ENCODE data around the gene ATRIP.
A peak's percentile ranks its signal among the peaks of the same experiment; 100 is the strongest.
"Not testable (repeated sequence)": the region's sequence is repeated elsewhere in the genome, so short reads cannot be mapped to it uniquely, and the experiment has no call there.

ATRIP gene

DNA sequence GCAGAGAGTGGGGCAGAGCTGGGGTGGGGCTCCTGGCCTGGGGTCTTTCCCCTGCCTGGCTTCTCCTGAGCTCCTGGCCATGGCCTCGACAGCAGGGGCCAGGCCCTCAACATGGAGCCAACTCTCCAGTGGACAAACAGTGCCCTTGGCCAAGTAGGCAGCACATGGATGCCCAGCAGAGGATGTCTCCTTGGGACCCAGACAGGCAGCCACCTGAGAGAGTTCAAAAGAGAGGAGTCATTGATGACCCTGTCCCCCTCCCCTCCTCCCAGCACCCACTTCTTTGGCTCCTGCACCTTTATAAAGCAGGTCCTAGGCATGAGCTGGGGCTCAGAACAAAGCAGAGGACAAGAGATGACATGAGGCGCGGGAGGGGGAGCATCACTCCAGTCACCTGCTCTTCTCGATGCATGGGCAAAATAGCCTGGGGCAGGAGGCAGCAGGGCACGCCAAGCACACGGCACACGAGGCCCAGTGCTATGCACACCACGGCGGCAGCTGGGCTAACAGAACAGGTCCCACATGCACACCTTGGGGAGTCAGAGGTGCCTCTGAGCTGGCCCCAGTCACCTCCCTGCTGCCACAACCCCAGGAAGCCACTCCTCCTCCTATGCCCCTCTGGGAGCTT lies 30.0 kb downstream of the ATRIP start:
- TF ChIP-seq, protein P1, sequence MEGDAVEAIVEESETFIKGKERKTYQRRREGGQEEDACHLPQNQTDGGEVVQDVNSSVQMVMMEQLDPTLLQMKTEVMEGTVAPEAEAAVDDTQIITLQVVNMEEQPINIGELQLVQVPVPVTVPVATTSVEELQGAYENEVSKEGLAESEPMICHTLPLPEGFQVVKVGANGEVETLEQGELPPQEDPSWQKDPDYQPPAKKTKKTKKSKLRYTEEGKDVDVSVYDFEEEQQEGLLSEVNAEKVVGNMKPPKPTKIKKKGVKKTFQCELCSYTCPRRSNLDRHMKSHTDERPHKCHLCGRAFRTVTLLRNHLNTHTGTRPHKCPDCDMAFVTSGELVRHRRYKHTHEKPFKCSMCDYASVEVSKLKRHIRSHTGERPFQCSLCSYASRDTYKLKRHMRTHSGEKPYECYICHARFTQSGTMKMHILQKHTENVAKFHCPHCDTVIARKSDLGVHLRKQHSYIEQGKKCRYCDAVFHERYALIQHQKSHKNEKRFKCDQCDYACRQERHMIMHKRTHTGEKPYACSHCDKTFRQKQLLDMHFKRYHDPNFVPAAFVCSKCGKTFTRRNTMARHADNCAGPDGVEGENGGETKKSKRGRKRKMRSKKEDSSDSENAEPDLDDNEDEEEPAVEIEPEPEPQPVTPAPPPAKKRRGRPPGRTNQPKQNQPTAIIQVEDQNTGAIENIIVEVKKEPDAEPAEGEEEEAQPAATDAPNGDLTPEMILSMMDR (conservative IDR thresholded peaks at IDR 0.05; ENCODE audit: low read depth), result no peak
- ChIA-PET POLR2A (ENCODE audit: low non-redundant PET) (no interaction called here), CTCF (no interaction called here)
- DNase-seq (ENCODE audit: low spot score), result no peak
- H3K27ac ChIP-seq, result peak overlapping the region; percentile 100

DNA sequence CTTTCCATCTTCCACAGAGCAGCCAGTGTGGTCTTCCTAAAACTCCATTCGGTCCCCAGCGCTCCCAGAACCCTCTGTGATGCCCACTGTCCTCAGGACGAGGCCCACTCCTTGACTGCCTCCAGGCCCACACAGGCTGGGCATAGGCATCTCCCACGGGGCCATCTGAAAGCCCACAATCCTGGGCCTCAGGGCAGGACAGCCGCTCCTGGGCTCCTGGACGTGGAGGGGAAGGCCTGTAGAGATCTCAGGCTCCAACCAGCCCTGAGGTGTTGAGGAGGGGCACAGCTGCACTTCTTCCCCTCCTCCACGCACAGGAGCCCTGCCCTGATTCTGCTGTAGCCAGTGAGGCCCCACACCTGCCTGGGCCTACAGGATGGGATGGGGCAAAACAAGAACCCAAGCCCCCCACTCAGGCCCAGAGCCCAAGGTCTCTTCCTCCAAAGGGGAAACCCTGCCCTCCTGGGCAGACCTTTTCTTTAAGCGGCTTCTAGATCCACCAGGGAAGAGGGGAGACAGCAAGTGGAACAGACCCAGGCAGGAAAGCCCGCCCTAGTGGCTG lies 31.5 kb downstream of the ATRIP start:
- CTCF ChIA-PET, result no interaction called here
- no peak for DNase-seq (ENCODE audit: low spot score)
- POLR2A ChIA-PET (ENCODE audit: low non-redundant PET), result no interaction called here
- peak overlapping the region; percentile 50 for H3K27ac ChIP-seq
- TF ChIP-seq, protein P1 (conservative IDR thresholded peaks at IDR 0.05; ENCODE audit: low read depth), result no peak

DNA sequence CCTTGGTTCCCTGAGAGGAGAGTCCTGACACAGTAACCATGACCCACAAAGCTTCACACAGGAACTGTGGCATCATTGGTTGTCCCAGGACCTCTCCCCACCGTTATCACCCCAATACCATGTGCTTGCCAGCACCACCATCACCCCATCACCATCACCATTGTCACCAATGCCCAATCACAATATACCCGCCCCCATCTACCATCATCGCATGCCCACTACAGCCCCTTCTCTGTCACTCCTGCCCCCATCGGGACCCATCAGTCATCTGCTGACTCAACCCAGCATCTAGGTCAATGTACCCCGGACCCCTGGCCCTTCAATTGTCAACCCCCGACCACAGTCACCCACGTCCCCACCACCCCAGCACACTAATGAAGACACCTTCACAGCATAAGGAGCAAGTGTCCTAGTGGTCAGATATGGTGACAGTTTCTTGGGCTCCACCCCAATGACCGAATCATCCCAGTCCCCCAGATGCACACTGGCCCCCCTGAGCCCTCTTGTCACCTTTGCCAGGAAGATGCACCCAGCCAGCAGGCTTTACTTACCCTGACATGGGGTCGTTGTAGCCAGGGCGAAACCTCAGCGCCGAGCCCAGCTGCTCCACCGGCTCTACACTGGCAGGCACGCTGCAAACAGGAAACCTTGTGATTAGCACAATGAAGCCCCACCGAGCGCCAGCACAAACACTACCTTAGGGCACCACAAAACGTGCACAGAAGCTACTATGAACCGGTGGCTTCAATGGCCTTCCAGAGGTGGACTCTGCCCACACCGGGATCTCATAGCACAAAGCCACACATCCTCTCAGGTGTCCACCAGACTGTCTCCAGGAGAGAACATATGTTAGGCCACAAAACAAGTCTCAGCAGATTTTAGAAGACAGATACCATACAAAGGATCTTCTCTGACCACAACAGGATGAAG lies 32.4 kb downstream of the ATRIP start:
- CTCF ChIA-PET, result no interaction called here
- TF ChIP-seq, protein P1 (conservative IDR thresholded peaks at IDR 0.05; ENCODE audit: low read depth), result no peak
- POLR2A ChIA-PET (ENCODE audit: low non-redundant PET), result no interaction called here
- H3K27ac ChIP-seq, result peak overlapping the region; percentile 50
- no peak for DNase-seq (ENCODE audit: low spot score)

DNA sequence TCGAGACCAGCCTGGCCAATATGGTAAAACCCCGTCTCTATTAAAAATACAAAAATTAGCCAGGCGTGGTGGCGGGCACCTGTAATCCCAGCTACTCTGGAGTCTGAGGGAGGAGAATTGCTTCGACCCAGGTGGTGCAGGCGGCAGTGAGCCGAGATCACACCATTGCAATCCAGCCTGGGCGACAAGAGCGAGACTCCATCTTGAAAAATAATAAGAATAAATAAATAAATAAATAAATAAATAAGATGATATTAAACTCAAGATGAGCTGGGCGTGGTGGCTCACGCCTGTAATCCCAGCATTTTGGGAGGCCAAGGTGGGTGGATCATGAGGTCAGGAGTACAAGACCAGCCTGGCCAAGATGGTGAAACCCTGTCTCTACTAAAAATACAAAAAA lies 34.4 kb downstream of the ATRIP start:
- POLR2A ChIA-PET (ENCODE audit: low non-redundant PET); CTCF ChIA-PET; DNase-seq (ENCODE audit: low spot score): not testable (repeated sequence)
- H3K27ac ChIP-seq, result peak overlapping the region; percentile 27

DNA sequence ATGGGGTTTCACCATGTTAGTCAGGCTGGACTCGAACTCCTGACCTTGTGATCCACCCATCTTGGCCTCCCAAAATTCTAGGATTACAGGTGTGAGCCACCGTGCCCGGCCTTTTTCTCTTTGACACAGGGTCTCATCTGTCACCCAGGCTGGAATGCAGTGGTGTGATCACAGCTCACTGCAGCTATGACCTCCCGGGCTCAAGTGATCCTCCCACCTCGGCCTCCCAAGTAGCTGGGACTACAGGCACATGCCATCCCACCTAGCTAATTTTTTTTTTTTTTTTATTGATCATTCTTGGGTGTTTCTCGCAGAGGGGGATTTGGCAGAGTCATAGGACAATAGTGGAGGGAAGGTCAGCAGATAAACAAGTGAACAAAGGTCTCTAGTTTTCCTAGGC lies 36.3 kb downstream of the ATRIP start:
- DNase-seq (ENCODE audit: low spot score); CTCF ChIA-PET; POLR2A ChIA-PET (ENCODE audit: low non-redundant PET): not testable (repeated sequence)
- peak overlapping the region; percentile 27 for H3K27ac ChIP-seq

DNA sequence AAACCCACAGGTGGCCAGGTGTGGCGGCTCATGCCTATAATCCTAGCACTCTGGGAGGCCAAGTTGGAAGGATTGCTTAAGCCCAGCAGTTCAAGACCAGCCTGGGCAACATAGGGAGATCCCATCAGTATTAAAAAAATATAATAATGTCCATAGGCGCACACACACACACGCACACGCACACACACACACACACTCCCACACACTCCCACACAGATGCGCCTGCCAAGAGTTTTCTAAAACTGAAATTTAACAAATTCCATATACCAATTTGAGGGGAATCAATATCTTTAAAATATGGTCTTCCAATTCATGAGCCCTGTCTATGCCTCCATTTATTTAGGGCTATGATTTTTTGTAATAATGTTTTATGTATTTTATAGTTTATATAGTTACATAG lies 40.4 kb downstream of the ATRIP start:
- TF ChIP-seq, protein P1 (conservative IDR thresholded peaks at IDR 0.05; ENCODE audit: low read depth), result no peak
- H3K27ac ChIP-seq, result no peak overlapping the region
- ChIA-PET POLR2A (ENCODE audit: low non-redundant PET) (no interaction called here), CTCF (no interaction called here)
- no peak for DNase-seq (ENCODE audit: low spot score)

DNA sequence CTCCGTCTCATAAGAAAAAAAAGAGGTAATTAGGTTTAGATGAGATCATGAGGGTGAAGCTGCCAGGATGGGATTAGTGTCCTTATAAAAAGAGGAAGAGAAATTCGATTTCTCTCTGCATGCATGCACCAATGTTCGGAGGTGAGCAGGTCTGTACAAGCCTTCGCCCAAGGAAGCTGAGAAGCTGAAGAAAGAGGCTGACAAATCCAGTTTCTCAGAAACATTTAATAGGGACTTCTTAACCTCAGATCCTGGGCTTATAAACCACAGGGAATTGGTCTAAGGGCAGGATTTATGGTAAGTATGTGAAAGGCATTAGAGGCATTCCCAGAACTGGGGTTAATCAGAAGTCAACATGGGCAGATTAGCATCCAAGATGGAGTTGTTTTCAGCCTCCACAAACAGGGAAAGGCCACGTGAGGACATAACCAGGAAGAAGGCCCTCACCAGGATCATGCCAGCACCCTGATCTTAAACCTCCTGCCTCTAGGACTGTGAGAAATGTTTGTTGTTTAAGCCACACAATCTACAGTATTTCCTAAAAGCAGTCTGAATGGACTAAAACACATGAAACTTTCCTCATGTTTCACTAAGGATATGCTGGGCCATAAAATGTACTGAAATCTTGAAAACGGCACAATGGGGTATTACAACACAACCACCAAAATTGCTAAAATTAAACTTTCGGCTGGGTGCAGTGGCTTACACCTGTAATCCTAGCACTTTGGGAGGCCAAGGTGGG lies 46.1 kb downstream of the ATRIP start:
- DNase-seq (ENCODE audit: low spot score), result no peak
- peak overlapping the region; percentile 97 for H3K27ac ChIP-seq
- CTCF ChIA-PET, result no interaction called here
- POLR2A ChIA-PET (ENCODE audit: low non-redundant PET), result no interaction called here
- TF ChIP-seq, protein P1 (conservative IDR thresholded peaks at IDR 0.05; ENCODE audit: low read depth), result no peak
